Osteocyte (in vitro differentiated cells): ENCODE data around the gene RBM44. TPM values are rescaled to one million over a fixed set of nuclear protein-coding genes. Genes with fewer than 3 reads are reported as not detected.

Experiments used
- DNase-seq: peaks from one replicate; pipeline ENCODE4 v3.0.0; 2021; ENCODE audit warnings: mixed read lengths; ENCODE audit not compliant: unreplicated experiment; ENCODE audit errors: extremely low spot score
- H3K27ac Mint-ChIP-seq: one replicate; pipeline ENCODE4 v1.8.0; 2021; ENCODE audit warnings: mild to moderate bottlenecking, mixed read lengths; ENCODE audit not compliant: unreplicated experiment
- H3K27me3 Mint-ChIP-seq: one replicate; pipeline ENCODE4 v1.8.0; 2021; ENCODE audit warnings: mixed read lengths; ENCODE audit not compliant: unreplicated experiment
- H3K36me3 Mint-ChIP-seq: one replicate; pipeline ENCODE4 v1.8.0; 2021; ENCODE audit warnings: mixed read lengths; ENCODE audit not compliant: unreplicated experiment
- H3K4me1 Mint-ChIP-seq: one replicate; pipeline ENCODE4 v1.8.0; 2021; ENCODE audit warnings: mixed read lengths; ENCODE audit not compliant: unreplicated experiment
- H3K4me3 Mint-ChIP-seq: one replicate; pipeline ENCODE4 v1.8.0; 2021; ENCODE audit warnings: mild to moderate bottlenecking, moderate library complexity, mixed read lengths; ENCODE audit not compliant: unreplicated experiment
- H3K9me3 Mint-ChIP-seq: one replicate; pipeline ENCODE4 v1.8.0; 2021; ENCODE audit warnings: mixed read lengths; ENCODE audit not compliant: unreplicated experiment
- CTCF ChIP-seq: fragments of 200-600 bp; sonication (generic); IDR thresholded peaks from 2 replicates; pipeline ENCODE4 v1.5.0; 2021; ENCODE audit warnings: antibody characterized with exemption, mild to moderate bottlenecking, moderate library complexity
- total RNA-seq: library from RNA; stranded (reverse); gene quantifications from 2 replicates; pipeline ENCODE4 v1.2.1, GENCODE V29; 2021

The RBM44 gene
- total RNA-seq, 1 donor from 2014 or later, result 0.46 TPM

- peak overlapping the region; percentile 3 for H3K27ac Mint-ChIP-seq
- DNase-seq, result no peak
- no peak overlapping the region for H3K4me3 Mint-ChIP-seq
- H3K36me3 Mint-ChIP-seq, result peaks cover 22% of the 10 kb centered on the region
- no peaks in the 10 kb centered on the region for H3K27me3 Mint-ChIP-seq
- H3K9me3 Mint-ChIP-seq, result no peaks in the 10 kb centered on the region
- no peak for TF ChIP-seq CTCF
- H3K4me1 Mint-ChIP-seq, result peaks cover 44% of the 10 kb centered on the region
Measured at GRCh38 chr2:237879991-237880560, 81.5 kb downstream of the RBM44 start.

DNA sequence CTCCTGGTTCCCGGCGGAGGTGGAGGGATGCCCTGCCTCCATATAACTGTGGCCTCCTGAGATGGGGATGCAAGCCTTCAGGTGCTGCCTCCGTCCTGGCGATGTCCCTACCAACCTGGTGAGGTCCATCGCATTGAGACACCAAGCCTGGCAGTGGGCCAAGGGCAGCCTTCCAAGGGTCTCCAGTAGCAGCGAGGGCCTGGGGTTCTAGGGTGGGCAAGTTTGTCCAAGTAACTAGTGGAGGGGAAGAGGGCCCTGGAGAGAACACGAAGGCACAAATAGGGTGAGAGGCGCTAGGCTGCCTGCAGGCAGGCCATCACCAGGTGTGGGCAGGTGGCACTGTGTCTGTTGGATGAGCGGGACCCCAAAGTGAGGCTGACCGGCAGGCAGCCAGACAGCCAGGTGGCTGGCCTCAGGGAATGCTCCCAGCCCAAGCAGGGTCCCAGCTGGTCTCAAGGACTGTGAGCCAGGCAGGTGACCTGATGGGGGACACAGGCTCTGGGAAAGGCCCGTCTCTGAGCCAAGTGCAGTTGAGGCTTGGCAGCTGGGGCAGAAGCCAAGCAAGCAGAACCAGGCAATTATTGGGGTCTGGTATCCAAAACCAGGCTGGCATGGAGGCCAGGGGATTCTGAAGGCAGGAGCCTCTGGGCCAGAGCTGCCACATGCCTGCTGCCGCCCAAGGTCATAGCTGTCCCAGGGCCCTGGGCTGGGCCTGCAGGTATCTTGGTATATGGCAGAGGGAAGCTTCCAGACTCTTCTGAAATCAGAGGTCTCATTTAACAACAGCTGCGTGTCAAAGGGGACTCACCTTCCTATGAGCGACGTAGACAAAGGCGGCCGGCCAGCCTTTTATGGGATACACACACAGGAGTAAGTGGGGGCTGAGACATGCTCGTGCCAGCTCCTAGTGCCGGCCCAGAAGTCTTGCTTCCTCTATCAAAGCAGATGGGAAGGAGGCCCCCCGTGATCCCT lies 84.2 kb downstream of the RBM44 start:
- H3K36me3 Mint-ChIP-seq, result peaks cover 22% of the 10 kb centered on the region
- H3K4me1 Mint-ChIP-seq, result peaks cover 48% of the 10 kb centered on the region
- H3K4me3 Mint-ChIP-seq, result no peak overlapping the region
- no peaks in the 10 kb centered on the region for H3K9me3 Mint-ChIP-seq
- no peak for DNase-seq
- no peak for TF ChIP-seq CTCF
- H3K27me3 Mint-ChIP-seq, result no peaks in the 10 kb centered on the region
- H3K27ac Mint-ChIP-seq, result no peak overlapping the region

DNA sequence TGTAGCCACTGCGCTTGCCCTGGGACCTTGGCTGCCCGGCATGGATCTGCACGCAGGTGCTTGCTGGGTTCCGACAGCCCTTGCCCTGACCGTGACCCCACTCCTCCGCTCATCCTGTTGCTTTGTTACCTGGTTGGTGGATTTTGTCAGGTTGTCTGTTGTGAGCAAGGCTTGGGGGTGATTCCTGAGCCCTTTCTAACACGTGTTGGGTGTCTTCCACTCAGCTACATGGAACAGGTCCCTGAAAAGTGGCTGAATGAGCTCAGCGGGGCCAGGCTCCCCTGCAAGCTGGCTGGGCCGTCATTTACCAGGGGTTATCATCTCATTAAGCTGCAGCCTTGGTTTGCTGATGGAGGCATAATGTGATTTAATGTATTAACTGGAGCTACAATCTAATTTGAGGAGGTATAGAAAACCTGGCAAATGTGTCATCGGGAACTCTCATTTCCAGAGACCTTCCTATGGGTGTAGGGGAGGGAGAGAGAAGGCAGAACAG lies 85.4 kb downstream of the RBM44 start:
- TF ChIP-seq CTCF, result no peak
- DNase-seq, result no peak
- Mint-ChIP-seq H3K27me3 (no peaks in the 10 kb centered on the region), H3K27ac (peak overlapping the region; percentile 85), H3K4me3 (no peak overlapping the region), H3K9me3 (no peaks in the 10 kb centered on the region), H3K4me1 (peaks cover 54% of the 10 kb centered on the region), H3K36me3 (peaks cover 22% of the 10 kb centered on the region)

DNA sequence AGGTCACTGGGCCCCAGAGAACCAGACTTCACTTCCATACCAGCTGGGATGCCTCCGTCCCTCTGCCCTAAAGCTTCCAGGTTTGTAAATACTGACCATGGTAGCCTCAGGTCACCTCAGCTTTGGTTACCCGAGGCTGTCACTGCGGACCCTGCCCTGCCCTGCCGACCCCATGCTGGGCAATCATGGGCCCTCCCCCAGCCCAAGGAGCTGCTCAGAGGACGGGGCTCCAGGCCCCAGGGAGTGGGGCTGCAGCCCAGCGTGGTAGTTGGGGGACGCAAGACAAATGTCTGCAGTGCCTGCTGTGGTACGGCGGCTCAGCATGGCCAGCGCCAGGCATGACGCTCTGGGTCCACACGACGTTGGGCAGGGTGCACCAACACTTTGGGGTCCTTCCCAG lies 86.1 kb downstream of the RBM44 start:
- peaks cover 57% of the 10 kb centered on the region for H3K4me1 Mint-ChIP-seq
- no peak overlapping the region for H3K4me3 Mint-ChIP-seq
- H3K36me3 Mint-ChIP-seq, result peaks cover 22% of the 10 kb centered on the region
- no peak for DNase-seq
- H3K27me3 Mint-ChIP-seq, result no peaks in the 10 kb centered on the region
- no peak for TF ChIP-seq CTCF
- peak overlapping the region; percentile 85 for H3K27ac Mint-ChIP-seq
- H3K9me3 Mint-ChIP-seq, result no peaks in the 10 kb centered on the region
